Activated CD8-positive, alpha-beta T cell treated with anti-CD3 and anti-CD28 coated beads, Interleukin-2, amount 10 ng/mL, durations not matched to agents 7 days and 5 days (primary cell): ENCODE measurements around the gene KLHL22. TPM values are rescaled to one million over a fixed set of nuclear protein-coding genes. Genes with fewer than 3 reads are reported as not detected.

ENCODE experiments used
- ATAC-seq: fragments of 150-1000 bp; cut with Tn5 transposase; one replicate; pipeline ENCODE4 v1.10.0; 2021; ENCODE audit warnings: moderate library complexity
- CTCF ChIA-PET: fragments of 350-600 bp; sonication (Branson Sonifier 250); formaldehyde crosslinking; loops from one replicate; lab custom pipeline; 2021; ENCODE audit warnings: antibody characterized with exemption; lab: Charles Lee
- POLR2A ChIA-PET: fragments of 350-600 bp; sonication (Branson Sonifier 250); formaldehyde crosslinking; loops from one replicate; lab custom pipeline; 2021; ENCODE audit warnings: antibody characterized with exemption; lab: Charles Lee
- DNase-seq: peaks from one replicate; pipeline ENCODE4 v3.0.0-alpha.2; 2020
- H3K27ac Mint-ChIP-seq: one replicate; pipeline ENCODE4 v1.8.0; 2021; ENCODE audit warnings: mild to moderate bottlenecking, mixed read lengths
- H3K27me3 Mint-ChIP-seq: one replicate; pipeline ENCODE4 v1.8.0; 2021; ENCODE audit warnings: low read depth, mixed read lengths
- H3K36me3 Mint-ChIP-seq: one replicate; pipeline ENCODE4 v1.8.0; 2021; ENCODE audit warnings: low read depth, mixed read lengths
- H3K4me1 Mint-ChIP-seq: one replicate; pipeline ENCODE4 v1.8.0; 2021; ENCODE audit warnings: low read depth, mixed read lengths
- H3K4me3 Mint-ChIP-seq: one replicate; pipeline ENCODE4 v1.8.0; 2021; ENCODE audit warnings: mild to moderate bottlenecking, mixed read lengths
- H3K9me3 Mint-ChIP-seq: one replicate; pipeline ENCODE4 v1.8.0; 2022; ENCODE audit warnings: mixed read lengths; ENCODE audit not compliant: insufficient read depth
- total RNA-seq, 2 experiments: library from RNA; stranded (reverse); gene quantifications; one replicate each; pipeline ENCODE4 v1.2.3, GENCODE V29; 2021

KLHL22 gene
- total RNA-seq, 2 experiments from 2014 or later = 29.2 to 30.1 TPM

DNA sequence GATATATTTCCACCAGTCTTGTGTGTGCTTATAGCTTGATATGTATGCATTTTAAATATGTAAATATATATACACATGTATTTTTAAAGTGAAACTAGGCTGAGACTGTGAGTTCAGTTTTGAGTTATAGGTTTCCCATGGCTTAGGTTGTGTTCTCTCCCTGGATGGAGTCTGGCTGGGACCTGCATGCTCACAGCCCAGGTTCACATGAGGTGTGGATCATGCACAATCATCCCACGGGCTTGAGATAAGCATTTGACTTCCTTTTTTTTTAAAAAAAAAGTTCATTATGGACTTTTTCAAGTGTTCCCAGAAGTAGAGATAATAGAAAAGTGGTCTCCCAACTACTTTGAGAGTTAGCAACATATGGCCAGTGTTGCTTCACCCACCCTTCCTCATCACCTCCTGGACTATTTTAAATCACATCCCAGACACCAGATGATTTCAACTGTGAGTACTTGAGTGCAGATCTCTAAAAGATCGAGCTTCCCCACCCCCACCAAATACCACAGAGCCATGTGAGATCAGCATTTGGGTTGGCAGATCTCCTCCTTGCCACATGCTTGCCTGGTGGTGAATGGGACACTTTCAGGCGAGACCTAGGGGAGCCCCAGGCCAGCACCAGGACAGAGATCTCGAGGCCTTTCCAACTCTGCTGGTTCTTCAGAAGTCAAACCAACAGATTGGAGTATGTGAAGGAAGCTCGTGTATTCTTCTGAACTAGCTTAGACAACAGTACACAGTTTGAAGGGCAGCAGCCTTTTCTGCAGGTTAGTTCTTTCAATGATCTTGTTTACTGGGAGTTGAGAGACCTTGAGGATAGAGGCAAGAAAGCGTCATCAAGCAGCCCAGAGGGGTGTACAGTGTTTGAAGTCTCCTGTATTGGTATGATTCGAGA lies 27.7 kb upstream of the KLHL22 start:
- no peaks in the 10 kb centered on the region for H3K27me3 Mint-ChIP-seq
- ChIA-PET POLR2A (interaction anchor here (0.8 to 1.3 kb wide), 6 partner anchors 9 to 34 kb away, joined by 3 to 5 read pairs (median 3); partner anchors contain the start of gene MED15), CTCF (interaction anchor here (1.3 to 1.8 kb wide), 5 partner anchors 10 to 41 kb away, joined by 3 to 9 read pairs (median 7); no protein-coding TSS in a partner anchor)
- peaks cover 58% of the 10 kb centered on the region for H3K36me3 Mint-ChIP-seq
- DNase-seq (peak; percentile 40), ATAC-seq (peak; percentile 37)
- peak overlapping the region; percentile 69 for H3K27ac Mint-ChIP-seq
- H3K4me1 Mint-ChIP-seq = peaks cover 68% of the 10 kb centered on the region
- H3K4me3 Mint-ChIP-seq = no peak overlapping the region
- H3K9me3 Mint-ChIP-seq = no peaks in the 10 kb centered on the region

DNA sequence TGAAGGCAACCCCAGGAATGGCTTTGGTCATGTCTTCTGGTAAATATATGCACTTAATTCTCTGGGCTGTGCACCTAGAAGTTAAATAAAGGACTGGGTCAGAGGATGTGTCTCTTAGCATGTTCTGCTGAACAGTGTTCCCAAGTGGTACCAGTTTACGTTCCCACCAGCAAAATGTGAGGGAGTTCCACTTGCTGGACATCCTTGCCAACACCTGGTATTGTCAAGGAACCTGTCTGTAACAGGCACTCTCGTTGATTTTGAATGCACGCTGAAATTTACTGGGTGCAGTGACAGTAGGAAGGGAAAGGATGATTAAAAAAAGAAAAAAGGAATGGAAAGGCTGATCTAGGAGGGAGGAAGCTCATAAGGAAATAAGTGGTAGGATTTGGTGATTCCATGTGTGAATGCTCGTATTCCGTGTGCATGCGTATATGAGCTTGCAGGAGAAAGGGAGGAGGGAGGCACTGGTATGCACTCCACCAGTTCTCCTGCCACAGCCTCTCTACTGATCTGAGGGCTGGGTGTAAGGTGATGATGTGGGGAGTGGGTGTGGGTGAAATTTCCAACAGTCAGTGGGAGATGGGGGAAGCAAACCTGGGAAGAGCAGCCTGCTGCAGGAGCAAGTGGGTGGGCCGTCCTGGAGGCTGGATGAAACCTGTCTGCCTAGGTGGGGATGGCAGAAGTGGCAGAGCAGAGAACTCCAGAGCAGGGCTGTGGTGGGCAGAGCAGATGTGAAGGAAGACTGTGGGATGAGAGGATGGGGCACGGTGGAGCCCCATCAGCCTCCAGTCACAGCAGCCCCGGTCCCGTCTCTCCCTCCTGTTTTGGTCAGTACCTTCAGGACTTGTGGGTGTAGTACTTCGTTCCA lies 26.8 kb upstream of the KLHL22 start:
- H3K36me3 Mint-ChIP-seq = peaks cover 59% of the 10 kb centered on the region
- no peak for ATAC-seq
- CTCF ChIA-PET = interaction anchor here (1.3 to 1.7 kb wide), 3 partner anchors 11 to 29 kb away, joined by 3 to 9 read pairs (median 4); no protein-coding TSS in a partner anchor
- POLR2A ChIA-PET = interaction anchor here (1.3 kb wide), 1 partner anchor 12 kb away, joined by 3 read pairs; no protein-coding TSS in a partner anchor
- H3K4me3 Mint-ChIP-seq = no peak overlapping the region
- no peaks in the 10 kb centered on the region for H3K9me3 Mint-ChIP-seq
- DNase-seq = no peak
- H3K4me1 Mint-ChIP-seq = peaks cover 72% of the 10 kb centered on the region
- H3K27ac Mint-ChIP-seq = peak overlapping the region; percentile 61
- H3K27me3 Mint-ChIP-seq = no peaks in the 10 kb centered on the region

DNA sequence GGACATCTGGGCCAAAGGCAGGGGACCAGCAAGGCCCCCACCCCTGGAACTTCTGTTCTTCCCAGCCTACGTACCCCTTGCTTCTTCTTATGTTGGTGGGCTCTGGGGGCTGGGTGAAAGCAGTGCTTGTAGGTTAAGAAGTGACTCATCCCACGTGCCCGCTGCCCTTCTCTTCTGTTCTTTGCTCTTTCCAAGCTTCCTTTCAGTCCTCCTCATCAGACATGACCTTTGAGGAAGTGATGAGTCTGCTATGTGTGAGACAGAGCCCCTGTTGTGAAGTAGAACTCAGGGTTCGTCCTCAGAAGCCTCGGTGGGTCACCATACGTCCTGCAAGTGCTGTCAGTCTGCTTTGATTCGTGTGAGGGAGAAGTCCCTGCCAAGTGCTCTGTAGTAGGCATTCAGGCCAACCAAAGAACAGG lies 24.5 kb upstream of the KLHL22 start:
- ChIA-PET POLR2A (interaction anchor here (1.2 kb wide), 1 partner anchor 11 kb away, joined by 4 read pairs; no protein-coding TSS in a partner anchor), CTCF (no interaction called here)
- H3K36me3 Mint-ChIP-seq = peaks cover 53% of the 10 kb centered on the region
- no peak for ATAC-seq
- no peaks in the 10 kb centered on the region for H3K27me3 Mint-ChIP-seq
- H3K9me3 Mint-ChIP-seq = no peaks in the 10 kb centered on the region
- peaks cover 73% of the 10 kb centered on the region for H3K4me1 Mint-ChIP-seq
- H3K4me3 Mint-ChIP-seq = no peak overlapping the region
- H3K27ac Mint-ChIP-seq = peak overlapping the region; percentile 86
- DNase-seq = no peak

DNA sequence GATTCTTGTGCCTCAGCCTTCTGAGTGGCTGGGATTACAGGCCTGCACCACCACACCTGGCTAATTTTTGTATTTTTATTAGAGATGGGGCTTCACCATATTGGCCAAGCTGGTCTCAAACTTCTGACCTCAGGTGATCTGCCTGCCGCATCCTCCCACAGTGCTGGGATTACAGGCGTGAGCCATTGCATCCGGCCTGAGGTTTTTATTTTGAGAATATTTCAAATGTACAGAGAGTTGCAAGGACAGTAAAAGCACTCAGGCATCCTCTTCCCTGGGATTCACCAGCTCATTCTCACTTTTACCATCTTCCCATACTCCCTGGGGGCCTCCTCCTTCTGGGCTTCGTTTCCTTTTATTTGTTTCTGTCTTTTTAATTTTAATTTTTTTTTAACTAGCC lies 24.0 kb upstream of the KLHL22 start:
- ATAC-seq = no peak
- CTCF ChIA-PET = no interaction called here
- no peak overlapping the region for H3K27ac Mint-ChIP-seq
- H3K27me3 Mint-ChIP-seq = no peaks in the 10 kb centered on the region
- peaks cover 54% of the 10 kb centered on the region for H3K36me3 Mint-ChIP-seq
- no peak overlapping the region for H3K4me3 Mint-ChIP-seq
- DNase-seq = no peak
- H3K4me1 Mint-ChIP-seq = peaks cover 76% of the 10 kb centered on the region
- POLR2A ChIA-PET = no interaction called here
- no peaks in the 10 kb centered on the region for H3K9me3 Mint-ChIP-seq

DNA sequence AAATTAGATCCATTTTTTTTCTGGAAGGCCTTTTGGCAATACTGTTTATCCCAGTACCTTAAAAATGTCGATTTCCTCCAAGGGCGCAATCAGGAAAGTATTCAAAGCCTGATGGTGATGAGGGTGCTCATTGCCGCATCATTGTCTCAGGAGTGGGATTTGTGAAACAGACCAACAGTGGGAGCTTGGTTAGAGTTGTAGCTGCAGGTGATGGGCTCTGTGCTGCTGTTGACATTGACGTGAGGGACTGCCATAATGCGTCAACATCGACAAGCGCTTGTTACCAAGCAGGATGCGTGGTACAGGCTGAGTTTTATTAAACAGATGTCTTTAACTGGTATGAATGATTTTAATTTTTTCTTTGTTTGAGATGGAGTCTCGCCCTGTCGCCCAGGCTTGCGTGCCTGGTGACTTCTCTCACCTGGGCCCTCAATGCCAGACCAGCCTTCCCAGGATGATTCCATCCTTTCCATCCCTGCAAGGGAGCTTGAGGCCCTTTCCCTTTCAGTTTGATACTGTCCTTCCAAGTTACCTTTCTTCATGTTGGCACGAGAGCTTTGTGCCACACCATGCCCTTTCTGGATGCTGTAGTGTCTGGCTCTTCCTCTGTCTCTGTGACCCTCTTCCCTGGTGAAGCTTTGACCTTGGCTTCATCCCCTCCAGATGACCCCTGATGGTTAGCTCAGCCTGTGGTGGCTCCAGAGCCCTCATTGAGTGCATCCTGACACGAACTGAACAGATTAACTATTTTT lies 22.4 kb upstream of the KLHL22 start:
- Mint-ChIP-seq H3K4me3 (no peak overlapping the region), H3K27ac (peak overlapping the region; percentile 82), H3K27me3 (no peaks in the 10 kb centered on the region), H3K9me3 (no peaks in the 10 kb centered on the region), H3K4me1 (peaks cover 70% of the 10 kb centered on the region), H3K36me3 (peaks cover 53% of the 10 kb centered on the region)
- DNase-seq = no peak
- ATAC-seq = no peak
- ChIA-PET POLR2A (interaction anchor here (0.8 to 2.0 kb wide), 3 partner anchors 9 to 39 kb away, joined by 3 to 9 read pairs (median 3); no protein-coding TSS in a partner anchor), CTCF (interaction anchor here (0.9 to 2.4 kb wide), 7 partner anchors 8 to 100 kb away, joined by 3 to 16 read pairs (median 3); partner anchors contain the start of gene MED15)

DNA sequence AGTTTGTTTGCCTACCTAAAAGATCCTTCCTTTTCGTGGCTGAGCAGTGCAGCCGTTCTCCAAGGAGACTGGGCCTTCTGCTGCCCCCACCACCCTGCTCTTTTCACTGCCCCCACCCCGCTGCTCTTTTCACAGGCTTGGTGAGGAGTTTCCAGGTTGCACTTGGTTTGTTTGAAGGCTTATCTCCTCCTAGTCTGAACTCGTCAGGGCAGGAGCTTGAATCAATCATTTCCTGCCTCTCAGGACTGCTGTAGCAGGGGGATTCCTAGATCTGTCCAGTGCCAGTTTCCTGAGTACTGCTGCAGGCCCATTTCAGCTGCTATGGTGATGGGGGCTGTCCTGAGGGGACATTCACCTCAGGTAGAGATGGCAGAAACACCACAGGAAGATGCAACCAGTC lies 21.8 kb upstream of the KLHL22 start:
- DNase-seq = no peak
- Mint-ChIP-seq H3K27me3 (no peaks in the 10 kb centered on the region), H3K27ac (peak overlapping the region; percentile 82), H3K4me1 (peaks cover 64% of the 10 kb centered on the region), H3K4me3 (no peak overlapping the region), H3K9me3 (no peaks in the 10 kb centered on the region), H3K36me3 (peaks cover 50% of the 10 kb centered on the region)
- ATAC-seq = peak; percentile 42
- ChIA-PET CTCF (interaction anchor here (1.0 to 2.4 kb wide), 4 partner anchors 9 to 100 kb away, joined by 3 to 16 read pairs (median 3); no protein-coding TSS in a partner anchor), POLR2A (interaction anchor here (0.8 to 2.0 kb wide), 3 partner anchors 8 to 40 kb away, joined by 3 to 9 read pairs (median 3); no protein-coding TSS in a partner anchor)

DNA sequence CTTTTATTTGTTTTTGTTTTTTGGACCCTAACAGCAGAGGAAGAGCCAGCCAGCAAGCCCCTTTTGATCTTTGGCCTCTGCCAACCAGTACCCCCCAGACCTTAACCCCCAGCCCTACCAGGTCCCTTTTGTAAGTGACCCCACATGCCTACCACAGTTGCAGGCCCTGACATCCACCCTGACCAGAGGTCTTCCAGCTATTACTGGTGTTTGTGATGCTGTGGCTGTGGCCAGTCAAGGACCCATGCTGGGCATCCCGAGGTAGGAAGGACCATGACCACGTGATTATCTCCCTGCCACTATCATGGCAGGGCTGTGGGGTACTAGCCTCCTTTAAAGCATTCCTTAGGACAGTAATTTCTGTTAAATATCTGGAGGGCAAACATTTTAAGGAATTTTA lies 20.8 kb upstream of the KLHL22 start:
- ATAC-seq (no peak), DNase-seq (no peak)
- CTCF ChIA-PET = interaction anchor here (2.4 kb wide), 1 partner anchor 49 kb away, joined by 16 read pairs; no protein-coding TSS in a partner anchor
- Mint-ChIP-seq H3K36me3 (peaks cover 50% of the 10 kb centered on the region), H3K9me3 (no peaks in the 10 kb centered on the region), H3K27me3 (no peaks in the 10 kb centered on the region), H3K4me3 (no peak overlapping the region), H3K4me1 (peaks cover 66% of the 10 kb centered on the region), H3K27ac (no peak overlapping the region)
- POLR2A ChIA-PET = no interaction called here

DNA sequence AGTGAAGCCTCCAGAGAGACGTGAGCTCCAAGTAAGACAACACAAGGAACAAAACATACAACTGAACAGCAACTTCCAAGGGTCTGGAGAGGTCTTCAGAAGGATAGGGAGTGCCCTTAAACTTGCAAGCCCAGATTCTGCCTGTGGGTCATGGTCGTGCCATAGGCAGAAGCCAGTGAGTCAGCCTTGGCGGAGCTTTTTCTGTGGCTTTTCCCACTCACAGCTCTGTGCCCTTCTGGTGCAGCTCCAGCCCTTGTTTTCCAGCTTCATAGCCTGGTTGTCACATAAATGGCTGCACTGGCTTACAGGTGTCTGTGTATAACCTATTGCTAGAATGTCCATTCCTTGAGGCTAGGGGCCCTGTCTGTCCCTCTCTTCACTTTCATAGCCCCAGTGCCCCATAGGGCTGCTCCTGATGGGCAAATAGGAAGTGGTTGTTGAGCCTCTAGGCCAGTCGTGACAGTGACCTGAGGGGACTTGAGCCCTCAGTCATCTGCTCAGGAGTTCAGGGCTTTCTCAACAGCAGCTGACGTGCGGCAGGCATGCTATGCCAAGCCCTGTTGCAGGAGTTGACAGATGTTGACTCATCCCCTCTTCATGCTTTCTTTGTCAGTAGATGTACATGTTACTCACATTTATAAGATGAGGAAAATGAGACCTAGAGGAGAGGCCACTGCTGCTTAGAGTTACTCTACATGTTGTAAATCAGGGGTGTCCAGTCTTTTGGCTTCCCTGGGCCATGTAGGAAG lies 19.2 kb upstream of the KLHL22 start:
- no peak for DNase-seq
- no peak overlapping the region for H3K4me3 Mint-ChIP-seq
- ATAC-seq = no peak
- POLR2A ChIA-PET = interaction anchor here (0.6 to 1.5 kb wide), 3 partner anchors 10 to 57 kb away, joined by 3 to 4 read pairs (median 3); no protein-coding TSS in a partner anchor
- peaks cover 54% of the 10 kb centered on the region for H3K36me3 Mint-ChIP-seq
- H3K27ac Mint-ChIP-seq = no peak overlapping the region
- CTCF ChIA-PET = interaction anchor here (1.8 to 1.9 kb wide), 2 partner anchors 49 to 56 kb away, joined by 5 to 6 read pairs; no protein-coding TSS in a partner anchor
- no peaks in the 10 kb centered on the region for H3K27me3 Mint-ChIP-seq
- H3K9me3 Mint-ChIP-seq = no peaks in the 10 kb centered on the region
- peaks cover 71% of the 10 kb centered on the region for H3K4me1 Mint-ChIP-seq

DNA sequence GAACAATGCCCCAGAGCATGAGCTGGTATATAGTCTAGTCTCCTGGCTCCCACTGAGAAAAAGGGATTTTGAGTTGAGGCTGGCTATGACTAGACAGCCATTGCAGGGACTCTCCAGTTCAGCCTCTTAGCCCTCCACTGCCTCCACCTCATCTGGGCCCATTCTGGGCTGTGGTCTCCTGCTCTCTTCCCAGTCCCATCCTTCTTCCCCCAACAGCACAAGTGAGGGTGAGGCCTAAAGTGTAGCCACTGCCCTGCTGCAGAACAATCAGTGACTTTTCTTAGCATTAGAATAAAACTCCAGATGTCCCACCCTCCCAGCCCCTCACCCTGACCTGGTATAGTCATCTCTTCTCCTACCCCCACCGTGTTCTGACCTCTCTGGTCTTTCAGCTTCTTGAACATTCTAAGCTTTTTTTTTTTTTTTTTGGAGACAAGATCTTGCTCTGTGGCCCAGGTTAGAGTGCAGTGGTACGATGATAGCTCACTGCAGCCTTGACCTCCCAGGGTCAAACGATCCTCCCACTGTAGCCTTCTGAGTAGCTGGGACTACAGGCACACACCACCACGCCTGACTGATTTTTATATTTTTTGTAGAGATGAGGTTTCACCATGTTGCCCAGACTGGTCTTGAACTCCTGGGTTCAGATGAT lies 16.1 kb upstream of the KLHL22 start:
- Mint-ChIP-seq H3K9me3 (no peaks in the 10 kb centered on the region), H3K27ac (peak overlapping the region; percentile 72), H3K4me1 (peaks cover 66% of the 10 kb centered on the region), H3K36me3 (peaks cover 54% of the 10 kb centered on the region), H3K27me3 (no peaks in the 10 kb centered on the region), H3K4me3 (no peak overlapping the region)
- ChIA-PET POLR2A (interaction anchor here (0.5 to 0.9 kb wide), 2 partner anchors 38 to 58 kb away, joined by 3 read pairs; no protein-coding TSS in a partner anchor), CTCF (interaction anchor here (0.6 to 6.3 kb wide), 3 partner anchors 40 to 78 kb away, joined by 3 to 98 read pairs (median 9); no protein-coding TSS in a partner anchor)
- DNase-seq = no peak
- ATAC-seq = no peak
